Measurements from ENCODE around the gene ELP5.

- no peak for TF ChIP-seq CTCF (IDR thresholded peaks at IDR 0.05; ENCODE audit: poor library complexity)
- TF ChIP-seq EZH2 (IDR thresholded peaks at IDR 0.05; ENCODE audit: borderline replicate concordance) = no peak
Measured at GRCh38 chr17:7222972-7223292, 29.1 kb upstream of the ELP5 start.
